CD4-positive, alpha-beta T cell treated with Interleukin-2 at 100 ng/mL for 4 hours (primary cell): ENCODE data around the gene DYTN.

Experiments
- DNase-seq: peaks from one replicate; pipeline ENCODE4 v3.0.0-alpha.2; 2020; ENCODE audit warnings: low spot score

DYTN gene

DNA sequence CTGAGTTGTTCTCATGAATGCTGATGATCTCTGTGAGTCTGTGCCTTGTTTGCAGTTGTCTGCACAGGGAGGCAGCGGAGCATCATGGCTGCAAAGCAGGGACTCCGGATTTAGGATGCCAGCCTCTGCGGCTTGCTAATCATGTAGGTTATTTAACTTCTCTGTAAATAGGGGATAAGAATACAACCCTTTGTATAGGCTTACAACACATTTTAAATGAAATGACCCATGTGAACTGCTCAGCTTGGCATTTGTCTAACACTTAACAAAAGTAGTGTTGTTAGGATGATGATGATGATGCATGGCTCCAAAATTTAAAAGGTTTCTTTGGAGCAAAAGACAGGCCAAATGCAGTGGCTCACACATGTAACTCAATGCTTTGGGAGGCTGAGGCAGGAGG, 19.4 kb downstream of the DYTN start:
- DNase-seq = no peak

DNA sequence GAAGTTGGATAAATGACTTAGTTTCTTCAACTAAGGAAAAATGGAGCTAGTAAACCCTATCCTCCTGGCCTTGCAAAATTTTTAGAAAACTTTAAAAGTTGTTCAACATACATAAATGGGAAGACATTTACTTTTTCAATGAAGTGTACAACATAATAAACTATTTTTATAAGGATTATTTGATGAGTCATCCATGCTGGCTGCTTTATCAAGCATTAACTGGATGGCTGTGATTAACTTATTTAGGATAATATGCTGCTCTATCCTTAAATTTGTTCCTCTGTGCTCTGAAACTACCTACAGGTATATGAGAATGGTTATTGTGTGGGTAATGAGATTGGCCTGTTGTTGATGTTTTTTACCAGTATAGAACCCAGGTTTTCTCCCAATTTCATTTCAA, 21.3 kb downstream of the DYTN start:
- no peak for DNase-seq

DNA sequence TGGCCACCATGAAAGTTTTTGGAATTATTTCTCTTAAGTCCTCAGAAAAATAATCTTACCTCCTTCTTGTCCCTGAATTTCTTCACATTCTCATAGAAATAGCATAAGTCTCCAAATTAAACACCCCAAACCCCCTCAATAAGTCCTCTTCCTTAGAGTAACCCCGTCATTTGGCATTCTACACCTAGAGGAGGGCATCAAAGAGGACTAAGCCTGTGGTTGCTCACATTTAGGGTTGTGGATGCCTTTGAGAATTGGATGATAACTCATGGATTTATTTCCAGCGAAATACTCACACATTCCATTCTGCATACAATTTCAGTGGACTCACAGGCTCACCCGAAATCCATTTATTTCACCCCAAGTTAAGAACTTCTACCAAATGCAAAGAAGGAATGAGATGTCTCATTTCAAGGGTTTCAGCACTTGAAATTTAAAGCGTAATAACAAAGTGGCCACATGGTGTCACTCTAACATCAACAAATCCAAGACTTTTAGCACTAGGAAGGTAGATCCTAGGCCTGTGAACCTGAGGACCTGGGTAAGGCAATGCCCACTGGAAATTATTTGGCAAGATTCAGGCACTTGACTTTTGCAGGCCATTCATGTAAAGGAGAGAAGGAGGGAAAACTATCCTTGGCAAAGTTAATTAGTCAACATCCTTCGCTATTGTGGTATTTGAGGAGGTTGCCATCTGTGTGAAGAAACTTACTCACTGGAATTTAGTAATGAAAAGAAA, 24.6 kb downstream of the DYTN start:
- DNase-seq = peak; percentile 61

DNA sequence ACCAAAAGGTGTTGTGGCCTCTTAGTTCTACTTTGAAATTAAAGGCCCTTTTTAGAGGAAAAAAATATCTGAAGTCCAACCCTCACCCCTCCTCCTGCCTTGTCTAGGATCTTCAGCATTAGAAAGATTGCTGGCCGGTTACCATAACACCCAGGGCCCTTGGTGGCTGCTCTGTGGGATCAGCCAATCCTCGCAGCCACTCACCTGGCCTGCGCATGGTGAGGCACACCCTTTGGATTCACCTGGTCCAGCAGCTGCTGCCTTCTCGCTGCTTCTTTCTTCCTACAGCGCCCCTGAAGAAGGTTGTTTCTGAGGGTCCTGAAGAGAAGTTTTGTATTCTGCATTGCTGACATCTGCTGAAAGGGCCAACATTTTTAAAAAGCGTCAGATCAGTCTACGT, 25.2 kb downstream of the DYTN start:
- DNase-seq = no peak

DNA sequence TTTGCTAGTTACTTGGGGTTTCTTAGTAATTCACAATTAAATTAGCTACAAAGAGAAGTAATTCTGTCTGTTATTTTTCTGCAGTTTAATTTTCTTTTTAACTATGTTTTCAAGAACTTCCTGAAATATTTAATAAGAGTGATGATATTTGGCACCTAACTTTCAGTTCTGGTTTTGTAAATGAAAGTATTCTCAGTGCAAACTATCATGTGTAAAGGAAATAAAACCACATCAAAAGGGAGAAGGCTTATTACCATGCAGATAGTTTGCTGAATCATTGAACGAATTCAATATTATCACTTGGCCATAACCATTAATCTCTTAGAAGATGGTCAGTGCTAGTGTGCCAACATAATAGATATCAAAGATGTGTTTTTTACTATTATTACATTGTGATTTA, 29.2 kb downstream of the DYTN start:
- DNase-seq = no peak

DNA sequence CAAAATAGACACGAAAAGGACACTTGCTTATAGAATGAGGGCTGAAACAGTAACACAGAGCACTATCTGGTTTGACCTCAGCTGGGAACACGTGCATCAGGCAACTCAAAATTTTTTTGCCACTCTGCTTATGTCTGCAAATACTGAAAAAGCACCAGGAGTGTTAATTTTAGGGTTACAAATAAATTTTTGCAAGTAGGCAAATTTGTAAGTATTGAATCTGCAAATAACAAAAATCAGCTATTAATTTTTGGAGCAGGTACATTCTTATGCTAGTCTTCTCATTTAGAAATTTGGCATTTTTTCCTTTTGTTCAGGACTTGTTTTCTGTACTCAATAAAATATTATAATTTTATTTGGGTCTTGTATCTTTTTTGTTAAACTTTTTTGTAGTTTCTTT, 29.7 kb downstream of the DYTN start:
- DNase-seq = no peak

DNA sequence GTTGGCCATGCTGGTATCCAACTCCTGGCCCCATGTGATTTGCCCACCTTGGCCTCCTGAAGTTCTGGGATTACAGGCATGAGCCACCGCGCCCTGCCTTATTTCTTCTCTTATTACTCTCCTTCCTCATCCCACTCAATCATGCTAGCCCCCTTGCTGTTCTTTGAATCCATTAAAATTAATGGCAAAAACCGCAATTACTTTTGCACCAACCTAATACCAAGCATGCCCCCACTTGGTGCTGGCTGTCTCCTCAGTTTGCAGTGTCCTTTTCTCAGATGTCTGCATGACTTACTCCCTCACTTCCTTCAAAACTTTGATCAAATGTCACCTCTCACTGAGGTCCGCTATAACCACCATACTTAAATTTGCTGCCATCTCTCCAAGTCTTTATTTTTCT, 34.6 kb downstream of the DYTN start:
- no peak for DNase-seq

DNA sequence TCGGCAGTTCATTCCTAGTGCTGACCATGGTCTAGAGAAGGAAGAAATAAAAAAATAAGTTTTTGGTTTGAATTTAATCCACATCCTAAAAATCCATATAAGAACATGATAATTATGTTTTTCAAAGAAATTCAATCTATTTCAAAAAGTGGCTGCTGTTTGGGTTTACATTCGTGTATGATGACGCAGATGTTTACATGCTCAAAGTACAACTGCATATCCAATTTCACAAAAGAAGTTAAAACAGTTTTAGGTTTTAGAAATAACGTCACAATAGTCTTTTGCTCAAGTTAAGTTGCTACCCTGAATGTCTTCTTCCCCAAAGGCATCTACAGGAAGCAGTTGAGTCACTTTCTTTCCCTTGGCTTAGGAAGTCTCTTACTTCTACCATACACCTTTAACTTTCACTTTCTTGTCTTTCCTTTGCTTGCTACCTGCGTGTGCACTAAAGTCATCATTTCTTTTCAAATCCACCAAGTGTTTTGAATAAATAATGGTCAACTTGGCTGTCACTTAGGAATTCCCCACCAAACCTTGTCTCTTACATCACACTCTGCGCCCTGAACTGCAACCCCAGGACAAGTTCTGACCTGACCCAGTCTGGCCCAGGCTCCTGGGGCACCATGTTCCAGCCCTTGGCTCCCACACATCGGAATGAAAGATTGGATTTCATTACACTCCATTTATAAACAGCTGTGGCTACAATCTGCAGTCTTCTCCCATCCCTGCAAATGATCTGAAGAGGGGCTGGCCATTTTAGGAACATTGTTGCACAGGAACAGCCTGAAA, 47.5 kb downstream of the DYTN start:
- DNase-seq = no peak

DNA sequence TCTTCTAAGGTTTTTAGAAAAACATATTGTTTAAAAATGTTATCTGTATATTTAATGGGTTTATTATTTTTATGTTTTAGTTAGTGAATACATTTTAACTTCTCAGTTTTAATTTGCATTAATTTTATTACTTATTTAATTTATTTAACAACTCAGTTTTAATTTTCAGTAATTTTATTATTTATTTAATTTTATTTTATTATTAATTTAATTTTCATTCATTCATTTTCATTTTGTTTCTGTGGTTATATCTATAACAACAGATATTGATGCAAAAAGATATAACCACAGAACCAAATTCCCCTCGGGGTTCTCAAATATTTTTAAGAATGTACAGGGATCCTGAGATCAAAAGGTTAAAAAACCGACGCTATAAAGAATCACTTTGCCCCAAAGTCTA, 52.9 kb downstream of the DYTN start:
- no peak for DNase-seq

DNA sequence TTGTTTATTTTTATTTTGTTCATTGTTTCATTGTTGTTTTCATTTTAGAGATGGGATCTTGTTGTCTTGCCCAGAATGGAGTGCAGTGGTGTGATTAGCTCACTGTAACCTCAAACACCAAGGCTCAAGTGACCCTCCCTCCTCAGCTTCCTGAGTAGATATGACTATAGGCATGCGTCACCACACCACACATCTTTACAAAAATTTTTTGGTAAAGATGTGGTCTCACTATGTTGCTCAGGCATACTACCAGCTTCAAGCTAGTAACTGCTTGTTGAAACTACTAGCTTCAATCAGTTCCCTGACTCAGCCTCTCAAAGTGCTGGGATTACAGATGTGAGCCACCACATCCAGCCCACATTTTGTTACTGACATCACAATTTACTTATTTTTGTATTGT, 61.1 kb downstream of the DYTN start:
- no peak for DNase-seq

DNA sequence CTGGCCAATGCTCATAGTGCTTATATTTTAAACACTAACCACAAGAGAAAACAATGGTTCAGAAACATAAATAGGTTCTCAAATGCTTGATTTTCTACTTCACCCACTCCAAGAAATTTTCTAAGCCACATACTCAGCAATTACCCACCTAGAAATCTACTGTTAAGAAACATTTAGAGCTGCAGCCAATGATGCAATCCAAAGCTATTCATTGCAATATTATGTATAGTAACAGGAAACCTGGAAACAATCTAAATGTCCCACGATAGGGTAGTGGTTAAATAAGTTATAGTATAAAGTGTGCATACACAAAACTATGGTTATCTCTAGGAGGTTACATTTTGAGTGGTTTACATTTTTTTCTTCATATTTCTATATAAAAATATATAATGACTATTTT, 70.2 kb downstream of the DYTN start:
- no peak for DNase-seq

DNA sequence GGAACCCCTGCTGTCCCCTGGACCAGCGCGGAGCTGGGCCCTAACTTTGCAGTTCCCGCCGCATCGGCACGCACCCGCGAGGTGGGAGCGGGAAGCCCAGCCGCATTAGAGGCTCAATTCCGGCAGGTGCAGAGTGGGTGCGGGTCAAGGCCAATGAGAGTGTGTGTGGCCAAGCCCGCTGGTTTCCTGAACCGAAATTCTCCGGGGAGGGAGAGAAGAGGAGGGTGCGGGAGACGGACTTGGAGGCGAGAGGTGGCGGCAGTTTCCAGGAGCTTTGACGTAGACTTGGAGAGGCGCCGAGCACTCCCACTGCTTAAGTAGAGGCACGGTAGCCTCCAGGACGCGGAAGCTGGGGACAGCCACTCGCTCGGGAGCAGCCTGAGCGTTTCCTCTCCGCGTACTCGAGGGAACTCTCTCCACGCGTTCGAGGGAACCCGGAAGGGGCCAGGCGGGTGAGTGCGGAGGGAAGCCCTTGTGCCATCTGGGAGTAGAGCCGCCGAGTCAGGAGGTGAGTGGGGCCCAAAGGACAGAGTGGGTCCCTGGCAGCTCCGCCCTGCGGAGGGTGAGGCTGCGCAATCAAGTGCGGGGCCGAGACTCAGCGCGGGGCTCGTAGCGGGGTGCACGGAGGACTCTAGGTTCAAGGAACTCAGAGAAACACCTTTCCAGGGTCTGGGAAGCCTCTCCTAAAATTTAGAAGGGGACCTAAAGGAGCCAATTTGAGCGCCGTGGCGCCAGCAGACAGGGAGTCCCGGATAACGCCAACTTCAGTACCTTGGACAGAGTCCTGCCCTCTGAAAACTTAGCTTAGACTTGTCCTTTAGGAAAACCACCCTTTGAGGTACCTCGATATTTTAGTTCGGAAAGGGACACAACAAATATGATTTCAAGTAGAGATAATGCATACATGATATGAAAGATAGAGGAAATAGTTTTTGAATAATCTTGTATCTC, 75.8 kb downstream of the DYTN start, which contains the start of gene FAM237A:
Gene FAM237A, plus strand, starts transcription at position 413 of the 951 bp plus-strand sequence. CDS start 1,750 bp downstream, outside the sequence.
- peak; percentile 1 for DNase-seq

DNA sequence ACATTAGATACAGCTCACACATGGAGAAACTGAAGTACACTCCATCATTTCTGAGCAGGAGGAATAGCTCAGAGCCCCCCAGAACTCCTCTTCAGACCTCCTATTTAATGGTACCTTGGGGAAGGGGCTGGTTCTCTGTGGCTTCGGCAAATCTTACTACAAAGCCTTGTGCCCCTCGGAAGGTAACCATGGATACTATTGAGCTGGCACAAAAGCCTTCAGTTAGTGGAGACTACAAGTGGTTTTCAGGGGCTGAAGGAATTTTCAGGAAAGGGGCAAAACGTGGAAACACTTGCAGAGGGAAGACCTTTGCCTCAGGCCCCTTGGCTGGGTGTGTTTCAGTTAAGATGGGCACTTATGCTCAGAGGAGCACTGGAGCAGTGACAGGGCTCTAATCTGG, 77.0 kb downstream of the DYTN start:
- no peak for DNase-seq

DNA sequence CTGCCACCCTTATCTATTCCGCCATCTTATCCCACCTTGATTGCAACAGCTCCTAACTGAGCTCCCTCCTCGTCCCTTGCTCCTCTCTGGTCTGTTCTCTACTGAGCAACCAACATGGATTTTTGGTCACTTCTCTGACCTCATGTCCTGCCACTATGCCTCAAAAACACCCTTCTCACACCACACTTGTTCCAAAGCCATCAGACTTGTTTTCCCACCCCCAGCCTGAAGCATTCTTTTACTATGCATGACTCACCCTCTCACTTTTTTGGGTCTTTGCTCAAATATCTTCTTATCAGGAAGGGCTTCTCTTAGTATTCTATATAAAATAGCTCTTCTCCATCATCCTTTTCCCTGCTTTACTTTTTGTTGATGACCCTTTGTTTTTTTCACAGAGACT, 78.6 kb downstream of the DYTN start:
- no peak for DNase-seq

DNA sequence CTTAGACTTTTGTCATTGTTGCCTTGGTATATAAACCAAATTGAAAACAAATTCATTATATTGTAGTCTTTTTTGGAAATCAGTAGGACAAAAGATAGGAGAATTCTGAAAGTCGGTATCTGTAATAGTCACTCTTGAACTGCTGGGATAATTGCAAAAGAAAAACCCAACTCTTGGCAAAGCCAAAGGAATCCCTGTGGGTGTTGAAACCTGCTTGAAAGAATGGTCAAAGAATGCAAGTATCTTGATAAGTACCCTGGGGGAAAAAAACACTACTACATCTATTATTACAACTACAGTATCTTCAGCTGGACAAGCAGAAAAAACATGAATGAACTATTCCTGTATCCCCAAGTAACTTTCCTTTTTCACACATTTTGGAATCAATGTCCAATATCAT, 83.2 kb downstream of the DYTN start:
- no peak for DNase-seq

DNA sequence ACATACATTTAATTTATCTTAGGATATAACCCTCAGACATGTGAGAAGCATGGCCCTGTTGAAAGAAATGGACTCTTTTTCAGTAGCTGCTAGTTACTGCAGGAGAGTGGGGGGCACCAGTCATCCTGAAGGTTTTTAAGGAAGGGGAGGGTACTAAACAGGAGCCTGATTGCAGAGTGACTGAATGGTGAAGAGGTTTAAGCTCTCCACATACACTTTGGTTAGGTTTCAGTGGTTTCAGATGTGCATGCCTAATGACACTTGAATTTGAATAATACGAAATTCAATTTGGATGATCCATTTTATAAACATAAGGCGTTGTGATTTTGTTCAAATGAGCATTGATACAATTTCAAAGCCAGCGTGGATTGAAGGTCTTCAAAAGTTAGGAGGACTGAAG, 86.9 kb downstream of the DYTN start:
- DNase-seq = no peak

DNA sequence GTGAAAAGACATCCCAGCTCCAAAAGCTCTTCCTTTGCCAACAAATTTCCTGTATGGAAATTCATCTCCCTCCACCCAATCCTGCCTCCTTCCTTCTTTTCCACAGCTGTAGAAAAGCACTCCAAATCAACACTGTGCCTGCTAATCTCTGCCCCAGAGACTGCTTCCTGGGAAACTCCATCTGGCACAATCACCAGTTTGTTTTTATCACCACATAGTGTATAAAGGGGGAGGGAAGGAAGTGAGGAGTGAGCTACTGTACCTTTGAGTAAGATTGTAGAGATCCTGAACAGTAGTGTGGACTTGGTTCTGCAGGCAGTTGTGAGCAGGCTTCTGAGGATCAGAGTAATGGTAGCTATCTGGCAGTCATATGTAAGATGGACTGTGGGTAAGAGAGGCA, 90.6 kb downstream of the DYTN start:
- no peak for DNase-seq

DNA sequence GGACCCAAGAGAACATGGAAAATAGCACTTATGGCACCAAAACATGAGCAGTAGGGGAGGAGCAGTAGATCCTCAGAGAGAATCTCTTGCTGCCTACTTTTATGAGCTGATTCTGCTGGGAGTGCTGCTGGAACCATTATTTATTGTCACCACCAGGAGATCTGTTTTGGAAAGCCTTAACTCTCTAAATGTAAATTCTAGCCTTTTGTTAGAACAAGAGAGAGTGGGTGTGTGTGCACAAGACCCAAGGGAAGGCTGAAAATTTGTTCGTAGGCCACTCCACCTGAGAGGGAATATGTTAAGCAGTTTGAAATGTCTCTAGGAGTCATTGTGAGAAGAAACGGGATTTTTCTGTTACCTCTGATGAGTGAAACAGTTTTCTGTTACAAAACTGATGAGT, 92.1 kb downstream of the DYTN start:
- DNase-seq = no peak

DNA sequence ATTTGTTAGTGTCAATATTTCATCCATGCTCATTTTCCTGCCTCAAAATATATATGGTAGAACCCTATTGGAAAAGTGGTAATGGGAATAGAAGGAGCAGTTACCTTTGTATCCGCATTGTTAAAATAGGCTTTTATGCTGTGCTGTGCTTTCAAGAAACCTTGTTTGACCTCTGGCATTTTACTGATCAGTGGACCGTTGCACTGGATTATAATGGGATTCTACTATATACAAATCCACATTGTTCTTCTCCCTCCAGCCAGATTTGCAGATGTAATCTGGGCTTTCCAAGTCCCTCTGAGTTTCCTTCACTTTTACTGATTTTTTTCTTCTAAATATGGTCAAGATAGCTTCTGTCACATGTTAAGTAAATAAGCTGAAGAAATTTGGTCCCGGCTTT, 99.2 kb downstream of the DYTN start:
- DNase-seq = no peak

DNA sequence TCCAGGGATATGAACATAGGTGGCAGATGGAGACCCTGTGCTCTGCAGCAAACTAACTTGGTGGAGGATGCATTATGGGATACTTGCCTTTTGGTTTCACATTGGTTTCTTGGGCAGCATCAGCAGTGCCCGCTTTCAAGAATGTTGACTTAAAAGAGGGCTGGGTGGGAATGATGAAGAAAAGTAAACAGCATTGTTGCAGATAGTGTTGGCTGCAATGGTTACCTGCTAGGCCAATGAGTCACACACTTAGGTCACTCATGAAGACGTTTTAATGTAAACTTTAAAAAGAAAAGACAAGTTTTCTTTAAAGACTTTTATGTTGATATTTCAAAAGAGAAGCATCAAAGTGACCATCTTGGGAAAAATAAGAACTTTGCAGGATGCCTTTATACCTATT, 102.0 kb downstream of the DYTN start:
- DNase-seq = no peak

DNA sequence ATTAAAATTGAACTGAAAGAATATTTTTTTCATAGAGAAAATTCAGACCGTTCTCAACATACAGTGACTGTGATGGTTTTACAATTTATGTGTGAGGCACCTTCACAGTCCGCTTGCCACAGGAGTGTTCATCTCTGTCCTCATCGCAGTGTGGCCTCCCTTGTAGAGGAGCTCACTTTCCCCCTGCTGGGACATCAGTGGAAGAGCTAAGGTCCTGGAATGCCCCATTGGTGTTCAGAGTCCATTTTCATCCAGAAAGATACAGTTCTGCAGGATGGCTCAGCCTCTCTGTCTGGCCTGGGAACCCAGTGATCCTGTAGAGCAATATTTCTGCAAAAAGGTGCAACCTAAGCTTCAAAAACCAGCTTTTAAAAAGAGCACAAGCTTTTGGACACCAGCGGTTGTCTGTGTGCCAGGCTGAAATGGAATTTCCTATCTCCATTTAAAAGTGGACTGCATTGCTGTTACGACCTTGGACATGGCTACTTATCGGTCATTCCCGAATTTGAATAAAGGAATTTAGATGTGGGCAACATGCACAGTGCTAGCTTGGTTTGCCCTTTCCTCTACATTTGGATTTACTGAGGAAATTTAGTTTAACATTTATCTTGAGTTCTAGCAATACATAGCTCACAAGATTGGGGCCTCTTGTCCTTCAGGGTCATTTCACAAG, 102.6 kb downstream of the DYTN start:
- no peak for DNase-seq

DNA sequence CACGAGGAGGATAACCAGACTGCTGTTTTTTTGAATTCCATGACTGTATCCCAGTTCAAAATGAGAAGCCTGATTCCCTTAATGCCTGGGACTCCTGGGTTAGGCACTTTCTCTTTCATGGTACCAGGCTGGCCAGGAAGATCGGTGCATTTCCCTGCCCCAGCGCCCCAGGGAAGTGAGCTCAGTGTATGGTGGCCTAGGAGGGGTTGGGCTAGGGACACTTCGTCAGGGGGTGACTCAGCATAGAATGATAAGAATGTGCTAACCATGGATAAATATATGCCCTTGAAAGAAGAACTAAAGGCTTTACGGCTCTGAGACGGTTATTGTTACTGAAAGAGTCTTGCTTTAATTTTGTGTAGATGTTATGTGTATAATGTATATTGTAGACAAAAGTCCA, 103.4 kb downstream of the DYTN start:
- no peak for DNase-seq
